WTC11 (cell line): Measurements from ENCODE around the gene CCDC137.

Source experiments
- CTCF ChIP-seq: fragments of 200-600 bp; IDR thresholded peaks from 2 replicates; pipeline ENCODE4 v1.8.0; 2022; ENCODE audit warnings: antibody characterized with exemption
- IRF2 ChIP-seq: sonication (generic); formaldehyde crosslinking; IDR thresholded peaks from 2 replicates; pipeline ENCODE4 v1.8.0; 2022; ENCODE audit warnings: low read depth, missing genetic modification reagents, borderline replicate concordance
- NR2C2 ChIP-seq: sonication (generic); formaldehyde crosslinking; IDR thresholded peaks from 2 replicates; pipeline ENCODE4 v1.8.0; 2022; ENCODE audit warnings: mild to moderate bottlenecking, missing genetic modification reagents
- PRDM15 ChIP-seq: sonication (generic); formaldehyde crosslinking; IDR thresholded peaks from 2 replicates; pipeline ENCODE4 v1.8.0; 2022; ENCODE audit warnings: missing genetic modification reagents
- STAT6 ChIP-seq: sonication (generic); formaldehyde crosslinking; conservative IDR thresholded peaks from 2 replicates; pipeline ENCODE4 v1.8.1; 2023; ENCODE audit warnings: mild to moderate bottlenecking, low read depth, missing genetic modification reagents, moderate library complexity
- TP53 ChIP-seq: sonication (generic); formaldehyde crosslinking; IDR thresholded peaks from 2 replicates; pipeline ENCODE4 v1.8.1; 2023; ENCODE audit warnings: mild to moderate bottlenecking, missing genetic modification reagents

GRCh38 chr17:81650951-81651350, 15.6 kb upstream of the CCDC137 start:
- TF ChIP-seq STAT6 (CRISPR knock-in tag) (no peak), CTCF (no peak), PRDM15 (CRISPR knock-in tag) (no peak), IRF2 (CRISPR knock-in tag) (no peak), NR2C2 (no peak), TP53 (CRISPR knock-in tag) (no peak)
